Panc1 (cell line): ENCODE measurements around the gene DYRK1A.

ENCODE experiments used
- POLR2AphosphoS5 ChIP-seq: IDR thresholded peaks from 2 replicates; pipeline ENCODE4 v1.6.1; 2012; ENCODE audit warnings: mild to moderate bottlenecking, low read depth, low read length, moderate library complexity
- SIN3A ChIP-seq: IDR thresholded peaks from 2 replicates; pipeline ENCODE4 v1.6.1; 2012; ENCODE audit warnings: low read depth, mild to moderate bottlenecking, low read length, moderate library complexity, borderline replicate concordance; ENCODE audit not compliant: insufficient read depth
- TCF7L2 ChIP-seq: IDR thresholded peaks from 2 replicates; pipeline ENCODE4 v1.6.1; 2011; ENCODE audit warnings: mild to moderate bottlenecking, low read depth, low read length, inconsistent platforms
- TF ChIP-seq, protein P1 (sequence below): fragments of 450-650 bp; IDR thresholded peaks from 2 replicates; pipeline ENCODE4 v1.5.1; 2017; ENCODE audit warnings: mild to moderate bottlenecking
- TF ChIP-seq, protein P2 (sequence below), 2 experiments: IDR thresholded peaks; 2 replicates each; pipeline ENCODE4 v1.6.1; 2011 to 2012; ENCODE audit warnings: low read depth in 2 of 2, control low read depth in 1 of 2, low read length in 1 of 2, mild to moderate bottlenecking in 1 of 2, moderate library complexity in 1 of 2; ENCODE audit not compliant: insufficient read depth in 1 of 2

DNA sequence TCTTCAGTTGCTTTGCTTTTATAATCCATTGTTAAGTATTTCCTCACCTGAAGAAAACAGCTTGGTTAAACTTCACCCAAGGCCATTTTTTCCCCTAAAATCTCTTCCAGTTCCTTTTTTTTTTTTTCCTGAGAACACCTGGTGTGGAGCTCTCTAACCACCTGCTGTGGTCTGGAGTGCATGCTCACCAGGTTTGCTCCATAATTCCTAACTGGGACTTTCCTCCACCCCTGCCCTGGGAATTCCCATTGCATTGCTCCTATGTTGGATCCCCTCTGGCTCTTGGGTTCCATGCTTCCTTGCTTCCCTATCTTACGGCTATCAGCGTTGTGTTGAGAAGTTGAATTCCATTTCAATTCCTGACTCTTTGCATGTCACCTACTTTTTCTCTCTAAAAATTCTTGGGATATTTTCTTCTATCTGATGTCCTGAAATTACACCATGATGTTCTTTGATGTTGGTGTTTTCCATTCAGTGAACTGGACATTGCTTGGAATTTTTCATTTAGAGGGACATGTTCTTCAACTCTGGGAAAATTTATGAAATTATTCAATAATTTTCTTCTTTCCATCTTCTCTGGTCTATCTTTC lies 19.6 kb upstream of the DYRK1A start:
- TF ChIP-seq, protein P1, sequence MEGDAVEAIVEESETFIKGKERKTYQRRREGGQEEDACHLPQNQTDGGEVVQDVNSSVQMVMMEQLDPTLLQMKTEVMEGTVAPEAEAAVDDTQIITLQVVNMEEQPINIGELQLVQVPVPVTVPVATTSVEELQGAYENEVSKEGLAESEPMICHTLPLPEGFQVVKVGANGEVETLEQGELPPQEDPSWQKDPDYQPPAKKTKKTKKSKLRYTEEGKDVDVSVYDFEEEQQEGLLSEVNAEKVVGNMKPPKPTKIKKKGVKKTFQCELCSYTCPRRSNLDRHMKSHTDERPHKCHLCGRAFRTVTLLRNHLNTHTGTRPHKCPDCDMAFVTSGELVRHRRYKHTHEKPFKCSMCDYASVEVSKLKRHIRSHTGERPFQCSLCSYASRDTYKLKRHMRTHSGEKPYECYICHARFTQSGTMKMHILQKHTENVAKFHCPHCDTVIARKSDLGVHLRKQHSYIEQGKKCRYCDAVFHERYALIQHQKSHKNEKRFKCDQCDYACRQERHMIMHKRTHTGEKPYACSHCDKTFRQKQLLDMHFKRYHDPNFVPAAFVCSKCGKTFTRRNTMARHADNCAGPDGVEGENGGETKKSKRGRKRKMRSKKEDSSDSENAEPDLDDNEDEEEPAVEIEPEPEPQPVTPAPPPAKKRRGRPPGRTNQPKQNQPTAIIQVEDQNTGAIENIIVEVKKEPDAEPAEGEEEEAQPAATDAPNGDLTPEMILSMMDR = no peak
- TF ChIP-seq POLR2AphosphoS5 = no peak
- no peak for TF ChIP-seq SIN3A
- TF ChIP-seq TCF7L2 = no peak
- TF ChIP-seq, protein P2, sequence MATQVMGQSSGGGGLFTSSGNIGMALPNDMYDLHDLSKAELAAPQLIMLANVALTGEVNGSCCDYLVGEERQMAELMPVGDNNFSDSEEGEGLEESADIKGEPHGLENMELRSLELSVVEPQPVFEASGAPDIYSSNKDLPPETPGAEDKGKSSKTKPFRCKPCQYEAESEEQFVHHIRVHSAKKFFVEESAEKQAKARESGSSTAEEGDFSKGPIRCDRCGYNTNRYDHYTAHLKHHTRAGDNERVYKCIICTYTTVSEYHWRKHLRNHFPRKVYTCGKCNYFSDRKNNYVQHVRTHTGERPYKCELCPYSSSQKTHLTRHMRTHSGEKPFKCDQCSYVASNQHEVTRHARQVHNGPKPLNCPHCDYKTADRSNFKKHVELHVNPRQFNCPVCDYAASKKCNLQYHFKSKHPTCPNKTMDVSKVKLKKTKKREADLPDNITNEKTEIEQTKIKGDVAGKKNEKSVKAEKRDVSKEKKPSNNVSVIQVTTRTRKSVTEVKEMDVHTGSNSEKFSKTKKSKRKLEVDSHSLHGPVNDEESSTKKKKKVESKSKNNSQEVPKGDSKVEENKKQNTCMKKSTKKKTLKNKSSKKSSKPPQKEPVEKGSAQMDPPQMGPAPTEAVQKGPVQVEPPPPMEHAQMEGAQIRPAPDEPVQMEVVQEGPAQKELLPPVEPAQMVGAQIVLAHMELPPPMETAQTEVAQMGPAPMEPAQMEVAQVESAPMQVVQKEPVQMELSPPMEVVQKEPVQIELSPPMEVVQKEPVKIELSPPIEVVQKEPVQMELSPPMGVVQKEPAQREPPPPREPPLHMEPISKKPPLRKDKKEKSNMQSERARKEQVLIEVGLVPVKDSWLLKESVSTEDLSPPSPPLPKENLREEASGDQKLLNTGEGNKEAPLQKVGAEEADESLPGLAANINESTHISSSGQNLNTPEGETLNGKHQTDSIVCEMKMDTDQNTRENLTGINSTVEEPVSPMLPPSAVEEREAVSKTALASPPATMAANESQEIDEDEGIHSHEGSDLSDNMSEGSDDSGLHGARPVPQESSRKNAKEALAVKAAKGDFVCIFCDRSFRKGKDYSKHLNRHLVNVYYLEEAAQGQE (IDR thresholded peaks at IDR 0.05; ENCODE audit: insufficient read depth in 1 of 2, low read depth in 2 of 2, low read length in 1 of 2) = no peak
